ENCODE results near the gene ENO4.

- no peak for TF ChIP-seq EZH2 (IDR thresholded peaks at IDR 0.05; ENCODE audit: low read depth, unreplicated experiment)
- TF ChIP-seq POLR2AphosphoS5 (IDR thresholded peaks at IDR 0.05; ENCODE audit: low read depth) = no peak
- no peak for TF ChIP-seq REST (IDR thresholded peaks at IDR 0.05; ENCODE audit: unreplicated experiment)
- TF ChIP-seq CTCF (conservative IDR thresholded peaks at IDR 0.05; ENCODE audit: low read depth in 2 of 2) = no peak
- TF ChIP-seq EZH2phosphoT487 (IDR thresholded peaks at IDR 0.05; ENCODE audit: unreplicated experiment) = no peak
- TF ChIP-seq CREB1 (CRISPR knock-in tag; IDR thresholded peaks at IDR 0.05; ENCODE audit: low read depth) = no peak
- TF ChIP-seq ZNF331 (CRISPR knock-in tag; IDR thresholded peaks at IDR 0.05; ENCODE audit: low read depth) = no peak
- no peak for TF ChIP-seq ZNF462 (CRISPR knock-in tag; IDR thresholded peaks at IDR 0.05)
- TF ChIP-seq ETS1 (IDR thresholded peaks at IDR 0.05) = no peak
- TF ChIP-seq JUNB (IDR thresholded peaks at IDR 0.05; ENCODE audit: unreplicated experiment) = no peak
- TF ChIP-seq ZNF114 (CRISPR knock-in tag; IDR thresholded peaks at IDR 0.05) = no peak
- no peak for TF ChIP-seq NANOG (IDR thresholded peaks at IDR 0.05; ENCODE audit: borderline replicate concordance)
These were observed 13.6 kb upstream of the ENO4 start for GRCh38 chr10:116835658-116836057.
